Measurements from ENCODE around the gene HIRA.

The HIRA gene

DNA sequence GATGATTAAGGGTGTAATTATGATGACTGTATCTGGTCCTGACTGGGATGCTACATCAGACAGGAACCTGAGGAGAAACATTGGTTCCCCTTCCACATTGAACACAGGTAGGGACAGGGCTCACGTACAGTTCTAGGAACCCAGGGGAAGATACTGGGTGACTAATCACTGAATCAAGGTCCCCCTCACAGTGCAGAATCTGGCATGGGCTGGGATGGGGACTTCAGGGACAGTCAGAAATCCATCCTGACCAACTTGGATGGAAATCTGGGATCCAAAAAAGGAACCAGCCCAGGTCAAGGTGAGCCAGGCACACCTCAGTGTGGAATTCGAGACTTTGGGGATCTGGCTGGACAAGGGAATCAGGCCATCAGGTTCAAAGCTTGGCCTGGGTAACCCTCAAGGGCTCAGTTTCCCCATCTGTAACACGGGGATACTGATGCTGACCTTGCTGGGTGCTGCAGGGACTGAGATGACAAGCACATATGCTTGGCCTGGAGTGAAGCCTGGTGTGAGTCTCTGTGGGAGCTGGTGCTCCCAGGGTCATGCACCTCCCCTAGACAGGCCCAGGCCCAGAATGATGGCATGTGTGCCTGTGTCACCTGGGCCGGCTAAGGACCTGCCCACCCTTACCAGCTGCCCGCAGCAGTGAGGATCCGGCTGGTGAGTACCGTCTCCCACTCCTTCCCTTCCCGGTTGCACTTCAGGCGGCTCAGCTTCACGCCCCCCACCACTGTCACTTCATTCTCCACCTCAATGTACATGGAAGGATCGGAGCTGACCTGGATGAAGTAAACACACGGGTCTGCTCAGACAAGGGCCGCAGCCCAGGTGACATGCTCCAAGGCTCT lies 72.6 kb downstream of the HIRA start:
- Histone ChIP-seq H3K4me3 (ENCODE audit: insufficient read depth, low read length, poor library complexity, severe bottlenecking) (no peak overlapping the region), H3K9me2 (replicated peaks; ENCODE audit: insufficient read depth, low read length) (no peaks in the 10 kb centered on the region), H3K27ac (ENCODE audit: low read depth, low read length) (no peak overlapping the region), H3K9me3 (ENCODE audit: insufficient read depth, low read length) (no peaks in the 10 kb centered on the region), H4K20me1 (ENCODE audit: low read depth, low read length) (no peaks in the 10 kb centered on the region), H2AFZ (ENCODE audit: low read depth, low read length, severe bottlenecking) (no peak overlapping the region), H3K36me3 (ENCODE audit: low read length) (no peaks in the 10 kb centered on the region), H3K9ac (ENCODE audit: low read length) (no peak overlapping the region), H3K4me2 (ENCODE audit: low read depth, low read length, poor library complexity, severe bottlenecking) (no peak overlapping the region), H3K27me3 (ENCODE audit: low read length) (no peaks in the 10 kb centered on the region), H3F3A (ENCODE audit: insufficient read depth) (peaks cover 4% of the 10 kb centered on the region; the same call in 1 of the 2 replicates), H3K79me2 (ENCODE audit: insufficient read depth, low read length) (no peaks in the 10 kb centered on the region)
- TF ChIP-seq EZH2phosphoT487 (conservative IDR thresholded peaks at IDR 0.05; ENCODE audit: low read length) = no peak
- TF ChIP-seq, protein P1, sequence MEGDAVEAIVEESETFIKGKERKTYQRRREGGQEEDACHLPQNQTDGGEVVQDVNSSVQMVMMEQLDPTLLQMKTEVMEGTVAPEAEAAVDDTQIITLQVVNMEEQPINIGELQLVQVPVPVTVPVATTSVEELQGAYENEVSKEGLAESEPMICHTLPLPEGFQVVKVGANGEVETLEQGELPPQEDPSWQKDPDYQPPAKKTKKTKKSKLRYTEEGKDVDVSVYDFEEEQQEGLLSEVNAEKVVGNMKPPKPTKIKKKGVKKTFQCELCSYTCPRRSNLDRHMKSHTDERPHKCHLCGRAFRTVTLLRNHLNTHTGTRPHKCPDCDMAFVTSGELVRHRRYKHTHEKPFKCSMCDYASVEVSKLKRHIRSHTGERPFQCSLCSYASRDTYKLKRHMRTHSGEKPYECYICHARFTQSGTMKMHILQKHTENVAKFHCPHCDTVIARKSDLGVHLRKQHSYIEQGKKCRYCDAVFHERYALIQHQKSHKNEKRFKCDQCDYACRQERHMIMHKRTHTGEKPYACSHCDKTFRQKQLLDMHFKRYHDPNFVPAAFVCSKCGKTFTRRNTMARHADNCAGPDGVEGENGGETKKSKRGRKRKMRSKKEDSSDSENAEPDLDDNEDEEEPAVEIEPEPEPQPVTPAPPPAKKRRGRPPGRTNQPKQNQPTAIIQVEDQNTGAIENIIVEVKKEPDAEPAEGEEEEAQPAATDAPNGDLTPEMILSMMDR (IDR thresholded peaks at IDR 0.05; ENCODE audit: insufficient read depth, low read length, poor library complexity, severe bottlenecking) = no peak

DNA sequence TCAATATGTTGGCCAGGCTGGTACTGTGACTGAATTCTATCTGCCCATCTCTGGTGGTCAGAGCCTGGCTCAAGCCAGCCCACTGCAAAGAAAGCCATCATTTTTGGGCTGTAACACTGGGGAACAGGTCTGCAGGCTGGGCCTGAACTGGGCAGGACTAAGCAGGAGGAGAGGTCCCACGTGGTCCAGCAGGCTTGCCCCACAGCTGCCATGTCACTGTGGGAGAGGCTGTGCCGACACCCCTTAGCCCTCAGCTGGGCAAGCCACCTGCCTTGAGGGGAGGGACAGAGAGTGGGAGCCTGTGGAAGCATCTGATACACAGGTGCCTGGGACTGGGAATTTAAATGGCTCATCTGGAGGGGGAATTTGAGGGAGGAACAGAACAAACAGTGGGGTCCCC lies 73.3 kb downstream of the HIRA start:
- no peak overlapping the region for H3K4me2 ChIP-seq (ENCODE audit: low read depth, low read length, poor library complexity, severe bottlenecking)
- H3K4me3 ChIP-seq (ENCODE audit: insufficient read depth, low read length, poor library complexity, severe bottlenecking) = no peak overlapping the region
- H4K20me1 ChIP-seq (ENCODE audit: low read depth, low read length) = no peaks in the 10 kb centered on the region
- H3K9ac ChIP-seq (ENCODE audit: low read length) = no peak overlapping the region
- no peak overlapping the region for H3K27ac ChIP-seq (ENCODE audit: low read depth, low read length)
- H3K36me3 ChIP-seq (ENCODE audit: low read length) = no peaks in the 10 kb centered on the region
- H3K9me3 ChIP-seq (ENCODE audit: insufficient read depth, low read length) = no peaks in the 10 kb centered on the region
- H3F3A ChIP-seq (ENCODE audit: insufficient read depth) = peaks cover 4% of the 10 kb centered on the region; the same call in 1 of the 2 replicates
- no peaks in the 10 kb centered on the region for H3K27me3 ChIP-seq (ENCODE audit: low read length)
- TF ChIP-seq EZH2phosphoT487 (conservative IDR thresholded peaks at IDR 0.05; ENCODE audit: low read length) = no peak
- TF ChIP-seq, protein P1 (IDR thresholded peaks at IDR 0.05; ENCODE audit: insufficient read depth, low read length, poor library complexity, severe bottlenecking) = no peak
- no peak overlapping the region for H2AFZ ChIP-seq (ENCODE audit: low read depth, low read length, severe bottlenecking)
- no peaks in the 10 kb centered on the region for H3K9me2 ChIP-seq (replicated peaks; ENCODE audit: insufficient read depth, low read length)
- H3K79me2 ChIP-seq (ENCODE audit: insufficient read depth, low read length) = no peaks in the 10 kb centered on the region

DNA sequence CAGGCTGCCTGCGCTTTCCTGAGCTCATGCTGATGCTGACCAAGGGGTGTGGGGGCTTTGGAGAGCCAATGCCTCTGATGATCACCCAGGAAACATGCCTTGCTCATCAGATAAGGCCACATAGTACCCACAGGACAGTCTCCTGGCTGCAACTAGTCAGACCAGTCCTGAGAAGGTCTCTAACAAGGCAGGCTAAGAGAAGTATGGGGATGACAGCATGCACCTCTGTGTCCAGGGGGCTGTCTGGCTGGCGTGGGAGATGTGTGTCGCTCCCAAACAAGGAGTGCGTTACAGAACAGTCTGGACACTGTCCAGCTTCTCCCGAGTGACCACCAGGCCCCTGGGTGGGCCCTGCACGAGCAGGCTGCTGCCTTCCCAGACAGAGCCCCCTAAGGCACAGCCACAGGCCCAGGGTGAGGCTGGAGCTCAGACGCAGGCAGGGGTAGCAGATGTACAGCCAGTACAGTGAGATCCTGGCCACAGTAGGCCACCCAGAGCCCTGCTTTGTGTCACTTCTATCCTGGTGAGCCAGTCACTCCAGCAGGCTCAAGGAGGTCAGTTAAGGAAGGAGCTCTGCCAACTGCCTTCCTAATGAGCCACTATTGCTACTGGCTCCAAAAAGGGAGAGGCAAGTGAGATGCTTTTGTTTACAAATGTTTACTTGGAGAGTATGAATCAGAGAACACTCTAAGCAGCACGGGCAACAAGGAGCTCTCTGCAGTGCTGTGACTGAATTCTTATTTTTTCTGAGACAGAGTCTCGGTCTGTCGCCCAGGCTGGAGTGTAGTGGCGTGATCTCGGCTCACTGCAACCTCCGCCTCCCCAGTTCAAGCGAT lies 74.0 kb downstream of the HIRA start:
- Histone ChIP-seq H3K36me3 (ENCODE audit: low read length) (no peaks in the 10 kb centered on the region), H3F3A (ENCODE audit: insufficient read depth) (peaks cover 4% of the 10 kb centered on the region; the same call in 1 of the 2 replicates), H2AFZ (ENCODE audit: low read depth, low read length, severe bottlenecking) (no peak overlapping the region), H3K79me2 (ENCODE audit: insufficient read depth, low read length) (no peaks in the 10 kb centered on the region), H3K27me3 (ENCODE audit: low read length) (no peaks in the 10 kb centered on the region), H3K4me2 (ENCODE audit: low read depth, low read length, poor library complexity, severe bottlenecking) (no peak overlapping the region), H3K9me3 (ENCODE audit: insufficient read depth, low read length) (no peaks in the 10 kb centered on the region), H3K27ac (ENCODE audit: low read depth, low read length) (no peak overlapping the region), H3K4me3 (ENCODE audit: insufficient read depth, low read length, poor library complexity, severe bottlenecking) (no peak overlapping the region), H3K9ac (ENCODE audit: low read length) (no peak overlapping the region), H3K9me2 (replicated peaks; ENCODE audit: insufficient read depth, low read length) (no peaks in the 10 kb centered on the region), H4K20me1 (ENCODE audit: low read depth, low read length) (no peaks in the 10 kb centered on the region)
- TF ChIP-seq, protein P1 (IDR thresholded peaks at IDR 0.05; ENCODE audit: insufficient read depth, low read length, poor library complexity, severe bottlenecking) = no peak
- TF ChIP-seq EZH2phosphoT487 (conservative IDR thresholded peaks at IDR 0.05; ENCODE audit: low read length) = no peak
